Activated CD4-positive, alpha-beta T cell treated with anti-CD3 and anti-CD28 coated beads, Interleukin-10, Interleukin-2, amounts not matched to agents 100 ng/mL and 50 ng/mL, durations not matched to agents 16 hours and 8 hours (primary cell): ENCODE data around the gene KCNK15.
"Not testable (repeated sequence)": the region's sequence is repeated elsewhere in the genome, so short reads cannot be mapped to it uniquely, and the experiment has no call there.

ENCODE experiments used
- DNase-seq: peaks from one replicate; pipeline ENCODE4 v3.0.0-alpha.2; 2020

Gene KCNK15

DNA sequence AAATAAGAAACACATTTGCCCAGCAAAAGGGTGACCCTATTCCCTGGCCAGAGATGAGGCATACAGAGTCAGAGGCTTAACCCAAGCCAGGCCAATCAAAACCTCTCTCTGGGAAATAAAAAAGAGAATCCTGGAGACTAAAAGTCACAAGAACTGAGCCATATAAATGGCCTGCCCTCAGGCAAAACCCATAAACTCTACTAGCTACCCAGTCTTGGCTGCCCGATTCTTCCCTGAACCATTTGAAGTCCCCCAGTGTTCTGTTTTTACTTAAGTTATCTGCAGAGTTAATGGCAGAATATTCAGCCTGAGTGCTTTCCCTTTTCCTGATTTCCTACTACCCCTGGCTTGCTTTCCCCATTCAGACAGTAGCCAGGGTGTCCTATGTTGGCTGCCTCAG lies 13.9 kb downstream of the KCNK15 start:
- no peak for DNase-seq

DNA sequence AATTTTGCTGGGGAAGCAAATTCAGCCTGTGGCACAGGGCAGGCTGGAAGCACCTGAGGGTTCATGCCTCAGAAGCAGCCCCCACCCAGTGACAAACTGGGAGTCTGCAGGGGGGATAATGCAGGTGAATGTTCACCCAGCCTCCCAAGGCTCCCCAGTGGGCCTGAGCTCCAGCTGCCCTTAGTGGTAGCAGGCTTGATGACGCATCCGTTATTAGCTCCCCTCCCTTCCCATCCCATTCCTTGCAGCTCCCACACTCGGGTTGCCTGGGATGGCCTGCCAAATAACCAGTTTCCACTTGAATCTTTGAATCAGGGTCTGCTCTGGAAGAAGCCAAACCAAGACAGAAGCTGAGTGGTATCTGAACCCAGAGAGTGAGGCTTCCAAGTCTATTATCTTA lies 15.8 kb downstream of the KCNK15 start:
- DNase-seq: no peak

DNA sequence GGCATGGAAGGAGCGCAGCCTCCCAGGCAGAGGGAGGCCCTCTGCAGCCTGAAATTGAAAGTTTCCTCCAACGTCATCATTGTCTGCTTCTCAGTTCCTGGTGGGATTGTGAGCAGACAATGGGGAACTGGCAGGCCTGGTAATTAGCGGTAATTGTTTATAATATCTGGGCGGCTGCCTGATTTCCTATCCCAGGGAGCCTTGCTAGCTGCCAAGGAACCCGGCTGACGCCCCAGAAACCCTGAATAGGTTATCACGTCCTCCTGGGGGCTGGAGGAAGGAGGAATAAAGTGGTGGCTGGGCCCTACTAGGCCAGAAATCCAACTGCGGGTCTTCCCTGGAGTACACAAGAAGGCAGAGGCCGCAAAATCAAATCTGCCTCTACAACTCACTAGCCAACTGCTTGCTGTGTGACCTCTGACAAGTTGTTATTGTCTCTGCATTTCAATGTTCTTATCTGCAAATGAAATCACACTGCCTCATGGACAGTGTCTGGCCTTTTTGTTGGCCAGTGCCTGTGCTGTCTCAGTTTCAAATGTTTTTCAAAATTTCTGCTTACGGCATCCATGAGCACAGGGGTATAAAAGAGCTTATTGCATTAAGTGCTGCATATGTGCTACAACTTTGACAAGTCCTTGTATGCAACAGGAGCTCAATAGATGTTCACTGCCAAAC lies 16.9 kb downstream of the KCNK15 start:
- DNase-seq: no peak

DNA sequence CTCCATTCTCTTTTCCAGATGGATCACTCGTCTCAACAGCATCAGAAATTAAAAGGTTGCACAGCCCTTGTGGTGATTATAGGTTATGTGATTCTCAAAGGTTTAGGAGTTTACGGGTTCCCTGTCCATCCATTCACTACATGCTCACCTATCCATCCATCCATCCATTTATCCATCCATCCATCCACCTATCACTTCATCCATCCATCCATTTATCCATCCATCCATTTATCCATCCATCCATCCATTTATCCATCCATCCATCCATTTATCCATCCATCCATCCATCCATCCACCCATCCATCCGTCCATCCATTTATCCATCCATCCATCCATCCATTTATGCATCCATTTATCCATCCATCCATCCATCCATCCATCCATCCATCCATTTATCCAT lies 18.1 kb downstream of the KCNK15 start:
- not testable (repeated sequence) for DNase-seq

DNA sequence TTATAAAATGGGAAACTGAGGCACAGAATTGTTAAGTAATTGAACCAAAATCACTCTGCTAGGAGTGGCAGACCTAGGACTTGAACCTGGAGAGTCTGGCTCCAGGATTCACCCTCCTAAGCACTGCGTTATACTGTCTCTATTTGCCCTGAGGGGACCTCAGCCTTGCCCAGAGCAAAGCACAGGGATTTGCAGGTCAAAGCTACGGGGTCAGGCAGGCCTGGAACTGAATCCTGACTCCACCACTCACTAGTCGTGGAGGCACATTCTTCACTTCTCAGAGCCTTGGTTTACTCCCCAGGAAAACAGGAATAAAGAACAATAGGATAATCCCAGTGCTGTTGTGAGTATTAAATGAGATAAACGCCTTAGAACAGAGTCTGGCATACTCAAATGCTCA lies 19.4 kb downstream of the KCNK15 start:
- no peak for DNase-seq

DNA sequence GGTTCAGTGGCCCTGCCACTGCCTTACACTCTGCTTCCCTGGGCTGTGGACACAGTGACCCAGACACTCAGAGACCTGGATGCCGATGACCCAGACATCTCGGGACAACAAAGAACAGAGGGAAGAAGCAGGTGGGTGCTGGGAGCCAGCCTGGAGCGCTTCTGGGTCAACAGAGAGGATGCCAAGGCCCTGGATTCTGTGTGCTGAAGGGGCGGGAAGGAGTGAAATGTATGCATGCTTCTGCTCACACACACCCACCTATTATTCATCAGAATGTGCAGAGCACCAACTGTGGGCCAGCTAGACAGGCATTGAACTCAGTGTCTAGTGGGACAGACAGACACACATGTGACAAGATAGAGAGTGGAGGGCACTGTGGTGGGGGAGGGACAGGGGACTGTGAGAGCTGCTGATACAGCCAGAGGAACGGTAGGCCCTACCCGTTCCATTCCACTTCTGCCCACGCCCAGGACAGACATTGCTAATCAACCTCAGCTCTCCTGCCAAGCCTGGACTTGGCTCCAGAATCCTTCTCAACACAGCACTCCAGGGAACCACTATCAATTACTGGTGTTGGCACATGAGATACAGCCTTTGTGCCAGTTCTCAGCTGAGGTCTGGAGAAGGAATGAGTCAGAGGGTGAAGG lies 20.2 kb downstream of the KCNK15 start:
- no peak for DNase-seq

DNA sequence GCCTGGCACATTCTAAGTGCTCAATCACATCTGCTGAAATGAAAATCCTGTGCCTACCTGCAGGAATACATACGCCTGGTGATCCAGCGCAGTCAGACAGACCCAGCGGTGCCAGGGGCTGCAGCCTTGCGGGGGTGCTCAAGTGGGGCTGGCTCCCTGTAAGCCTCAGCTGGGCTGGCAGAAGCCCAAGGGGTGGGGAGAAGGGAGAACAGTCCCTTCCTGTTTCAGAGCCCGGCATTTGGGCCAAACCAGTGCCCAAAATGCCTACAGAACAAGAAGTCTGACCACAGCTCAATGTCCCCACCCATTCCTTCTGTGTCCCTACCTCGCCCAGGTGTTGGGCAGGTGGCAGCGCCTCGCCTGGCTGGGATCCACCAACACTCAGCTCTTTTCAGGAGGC lies 22.6 kb downstream of the KCNK15 start:
- DNase-seq: no peak

DNA sequence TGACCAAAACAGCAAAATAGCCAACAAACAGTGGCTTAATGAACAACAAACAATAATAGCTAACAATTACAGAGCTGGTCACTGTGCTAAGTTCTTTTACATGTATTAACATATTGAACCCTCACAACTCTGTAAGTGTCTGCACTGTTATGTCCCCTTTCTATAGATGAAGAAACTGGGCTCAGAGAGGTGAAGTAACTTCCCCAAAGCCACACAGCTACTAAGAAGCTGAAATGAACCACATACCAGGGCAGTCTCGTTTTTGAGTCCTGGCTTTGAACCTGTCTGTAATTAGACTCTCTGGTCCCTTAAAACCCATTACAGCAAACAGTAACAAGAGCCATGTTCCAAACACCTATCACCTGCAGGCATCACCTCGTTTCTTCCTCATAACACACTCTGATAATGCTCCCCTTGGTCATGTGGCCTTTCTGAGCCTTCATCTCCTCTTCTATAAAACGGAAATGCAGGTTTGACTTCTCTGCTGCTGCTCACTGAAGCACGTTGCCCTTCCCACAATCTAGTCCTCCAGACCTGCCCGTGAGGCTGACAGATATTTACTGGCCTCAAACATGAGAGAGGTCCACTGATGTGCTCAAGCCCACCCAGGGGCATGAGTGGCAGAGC lies 23.3 kb downstream of the KCNK15 start:
- DNase-seq: no peak

DNA sequence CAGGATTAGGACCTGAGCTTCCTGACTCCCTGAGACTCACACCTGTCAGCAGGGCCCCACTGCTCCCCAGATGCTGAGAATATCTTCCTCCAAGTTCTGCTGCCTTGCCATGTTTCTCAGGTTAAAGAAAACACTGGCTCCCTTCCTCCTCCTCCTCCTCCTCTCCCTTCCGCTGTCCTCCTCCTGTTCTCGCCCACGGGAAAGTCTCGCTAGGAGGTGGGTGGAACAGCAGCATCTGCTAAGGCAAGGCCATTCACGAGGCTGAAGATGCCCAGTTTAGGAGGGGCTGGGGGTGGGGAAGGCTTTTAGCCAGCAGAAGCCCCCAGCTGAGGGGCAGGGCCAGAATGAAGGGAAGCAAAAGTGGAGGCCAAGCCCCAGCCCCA lies 23.8 kb downstream of the KCNK15 start:
- DNase-seq: no peak

DNA sequence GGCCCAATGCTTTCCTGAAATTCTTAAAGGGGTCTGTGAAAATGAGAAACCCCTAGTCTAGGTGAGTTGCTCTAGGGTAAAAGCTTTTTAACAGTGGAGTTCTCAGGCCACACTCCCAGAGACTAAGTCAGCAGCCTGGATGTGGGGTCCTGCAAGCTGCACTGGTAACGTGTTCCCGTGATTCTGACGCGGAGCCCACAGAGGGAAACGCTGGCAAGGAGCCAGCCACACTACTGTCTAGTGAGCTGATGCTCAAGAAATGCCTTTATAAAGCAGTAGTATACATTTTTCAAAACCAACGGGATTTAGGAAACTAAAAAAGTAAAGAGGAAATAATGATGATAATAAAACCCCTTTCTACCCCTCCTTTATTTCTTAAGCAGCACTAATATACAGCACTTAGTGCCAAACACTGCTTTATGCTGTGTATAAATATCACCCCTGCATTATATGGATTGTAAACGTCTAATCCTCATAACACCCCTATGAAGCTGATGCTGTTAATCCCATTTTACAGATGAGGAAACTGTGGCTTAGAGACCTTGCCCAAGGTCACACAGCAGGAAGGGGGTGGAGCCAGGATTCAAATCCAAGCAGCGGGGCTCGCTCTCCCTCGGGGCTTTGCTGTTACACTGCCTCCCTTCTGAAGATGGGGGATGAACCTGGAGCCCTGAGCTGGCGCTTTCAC lies 25.0 kb downstream of the KCNK15 start:
- no peak for DNase-seq

DNA sequence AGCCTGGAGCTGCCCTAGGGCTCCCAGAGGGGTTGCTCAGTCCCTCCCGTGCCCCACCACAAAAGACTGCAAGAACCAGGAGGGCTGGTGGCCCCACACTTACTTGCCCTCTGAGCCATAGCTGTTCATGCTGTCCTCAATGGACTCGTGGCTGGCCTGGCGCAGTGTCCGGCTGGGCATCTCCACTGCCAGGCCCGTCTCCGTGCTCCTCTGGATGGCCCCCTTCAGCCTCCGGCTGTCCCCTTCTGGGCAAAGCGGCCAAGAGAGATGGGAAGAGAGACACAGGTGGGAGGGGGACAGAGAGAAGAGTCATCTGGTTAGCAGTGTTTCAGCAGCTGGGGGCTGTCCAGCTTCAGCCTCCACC lies 25.5 kb downstream of the KCNK15 start:
- DNase-seq: no peak

DNA sequence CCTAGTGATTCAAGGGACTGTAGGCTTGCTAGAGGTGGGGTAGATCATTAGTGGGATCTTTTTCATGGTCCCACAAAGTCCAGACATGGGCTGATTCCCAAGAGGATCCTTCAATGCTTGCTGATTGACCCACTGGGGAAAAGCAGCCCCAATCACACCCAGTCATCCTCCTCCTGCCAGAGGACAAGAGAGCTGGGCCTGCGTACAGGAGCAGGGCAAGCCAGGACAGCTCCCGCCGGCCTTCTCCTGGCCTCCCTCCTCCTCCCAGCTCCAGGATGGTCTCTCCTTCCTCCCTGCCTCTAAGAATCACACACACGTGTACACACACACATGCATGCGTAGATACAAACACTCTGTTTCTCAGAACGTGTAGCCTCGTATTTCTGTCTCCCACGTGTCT lies 27.0 kb downstream of the KCNK15 start:
- no peak for DNase-seq

DNA sequence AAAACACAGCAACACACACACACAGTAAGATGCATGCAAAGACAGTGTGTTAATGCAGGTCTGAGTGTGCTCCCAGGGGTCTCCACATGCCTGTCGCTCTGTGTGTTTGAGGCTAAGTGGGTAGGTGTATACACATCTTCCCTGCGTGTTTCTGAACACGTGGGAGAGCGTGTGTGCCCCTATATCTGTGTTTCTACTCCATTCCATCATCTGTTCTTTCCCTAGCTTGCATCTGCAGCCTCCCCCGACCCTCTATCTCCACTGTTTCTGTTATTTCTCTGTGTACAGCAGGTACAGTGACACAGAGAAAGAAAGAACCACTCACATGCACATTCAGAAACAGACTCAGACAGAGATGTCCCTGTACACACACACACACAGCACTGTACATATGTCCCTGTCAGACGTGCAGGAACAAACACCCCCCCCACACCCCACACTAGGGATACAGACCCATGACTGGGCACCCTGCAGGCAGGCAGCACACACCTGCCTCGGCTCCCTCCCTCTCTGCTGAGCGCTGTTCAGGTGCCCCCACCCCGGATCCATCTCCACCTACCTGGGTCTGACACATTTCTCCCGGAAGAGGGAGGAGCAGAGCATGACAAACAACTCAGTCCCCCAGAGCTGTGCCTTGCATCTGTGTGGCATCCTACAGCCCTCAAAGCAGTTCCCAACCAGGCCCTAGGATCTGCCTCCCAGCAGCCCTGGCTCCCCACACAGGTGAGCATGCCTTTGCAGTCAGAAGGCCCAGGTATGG lies 27.6 kb downstream of the KCNK15 start:
- no peak for DNase-seq

DNA sequence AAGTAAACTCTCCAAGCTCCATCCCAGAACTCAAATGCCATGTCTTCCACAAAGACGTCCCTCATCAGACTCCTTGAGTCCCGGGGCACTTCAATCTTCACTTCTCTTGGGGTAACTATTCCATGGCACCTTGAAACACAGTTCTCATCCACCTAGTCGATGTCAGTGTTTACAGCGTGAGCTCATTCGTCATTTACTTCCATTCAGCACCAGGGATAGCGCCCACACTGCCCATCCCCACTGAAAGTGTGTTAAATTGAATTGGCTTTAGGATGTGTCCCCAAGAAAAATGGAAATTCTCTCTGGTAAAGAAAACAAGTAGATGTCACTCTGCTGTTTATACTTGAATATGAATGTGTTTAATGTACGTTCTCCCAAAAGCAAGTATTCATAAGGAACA lies 31.3 kb downstream of the KCNK15 start:
- no peak for DNase-seq

DNA sequence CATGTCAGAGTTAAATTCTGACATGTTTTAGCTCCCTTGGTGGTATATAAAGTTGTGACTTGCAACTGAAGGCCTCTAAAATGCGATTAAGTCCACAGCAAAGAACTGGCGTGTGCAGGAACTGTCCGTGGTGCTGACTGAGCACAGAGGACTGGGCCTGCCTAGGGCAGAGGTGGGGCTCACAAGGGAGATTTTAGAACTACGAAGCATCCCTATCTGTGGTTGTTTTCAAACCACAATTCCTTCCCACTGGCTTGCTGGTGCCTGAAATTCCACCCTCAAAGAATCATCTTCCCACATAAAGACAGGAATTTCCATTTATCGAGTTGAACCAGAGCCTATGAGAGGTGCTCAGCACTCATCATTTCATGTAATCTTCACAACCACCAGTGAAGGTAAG lies 34.6 kb downstream of the KCNK15 start:
- DNase-seq: peak; percentile 20

DNA sequence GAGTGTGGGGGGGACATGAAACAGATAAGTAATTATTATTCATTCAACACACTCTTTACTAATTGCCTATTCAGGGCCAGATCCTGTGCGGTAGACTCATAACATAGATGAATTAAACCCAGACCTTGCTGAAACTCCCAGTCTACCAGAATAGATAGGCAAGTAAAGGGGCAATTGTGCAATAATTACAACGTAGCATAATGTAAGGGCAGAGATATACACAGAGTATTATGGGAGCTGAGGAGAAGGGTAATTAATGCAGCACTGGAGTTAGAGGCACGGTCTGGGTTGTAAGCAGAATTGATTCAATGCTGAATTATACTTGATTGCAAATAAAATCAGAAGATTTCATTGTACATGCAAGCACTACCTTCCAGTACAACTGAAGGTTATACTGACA lies 35.5 kb downstream of the KCNK15 start:
- no peak for DNase-seq

DNA sequence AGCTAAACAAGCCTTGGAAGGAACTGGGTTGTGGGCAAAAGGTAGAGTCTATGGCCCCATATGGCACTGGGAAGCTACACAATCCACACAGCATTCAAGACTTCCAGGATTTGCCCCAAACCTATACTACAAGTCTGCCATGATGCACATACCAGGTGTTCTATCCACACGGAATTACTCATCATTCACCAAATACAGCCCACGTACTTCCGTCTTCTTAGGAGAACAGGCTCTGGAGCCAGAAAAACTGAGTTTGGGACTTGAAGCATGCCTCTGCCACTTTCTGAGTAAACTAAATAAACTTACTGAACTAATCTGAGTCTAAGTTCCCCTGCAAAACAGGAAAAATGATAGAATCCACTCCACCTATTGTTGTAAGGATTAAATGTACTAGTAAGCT lies 36.1 kb downstream of the KCNK15 start:
- DNase-seq: no peak

DNA sequence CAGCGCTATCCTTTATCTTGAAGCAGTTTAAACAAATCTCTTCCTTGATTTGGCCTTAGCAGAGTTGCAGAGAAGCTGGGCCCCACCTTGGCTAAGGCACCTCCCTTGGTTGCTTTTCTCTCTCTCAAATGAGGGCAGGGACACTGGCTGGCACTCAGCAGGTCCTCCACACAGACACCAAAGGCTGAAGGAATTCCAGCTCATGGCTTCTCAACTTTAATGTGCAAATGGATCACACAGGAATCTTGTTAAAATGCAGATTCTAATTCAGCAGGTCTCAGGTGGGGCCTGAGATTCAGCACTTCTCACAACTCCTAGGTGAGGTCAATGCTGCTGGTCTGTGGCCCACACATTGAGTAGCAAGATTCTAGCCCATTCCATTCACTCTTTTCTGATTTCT lies 39.0 kb downstream of the KCNK15 start:
- no peak for DNase-seq

DNA sequence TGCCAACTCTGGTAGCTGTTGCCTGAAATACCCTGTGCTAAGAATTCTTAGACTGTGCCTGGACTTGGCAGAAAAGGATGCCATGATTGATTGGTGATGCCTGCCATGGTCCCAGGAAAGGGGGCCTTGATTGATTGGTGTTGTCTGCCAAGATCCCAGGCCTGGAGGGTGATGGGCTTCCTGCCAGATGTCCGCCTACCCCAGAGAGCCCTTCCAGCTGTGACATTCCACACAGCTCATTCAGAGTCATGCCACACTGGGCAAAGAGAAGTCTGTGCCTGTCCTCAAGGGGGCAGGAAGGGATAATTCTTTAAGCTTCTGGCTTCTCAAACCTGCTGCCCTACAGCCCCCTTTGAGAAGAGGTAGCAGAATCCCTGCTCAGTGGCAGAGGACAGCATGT lies 40.1 kb downstream of the KCNK15 start:
- no peak for DNase-seq

DNA sequence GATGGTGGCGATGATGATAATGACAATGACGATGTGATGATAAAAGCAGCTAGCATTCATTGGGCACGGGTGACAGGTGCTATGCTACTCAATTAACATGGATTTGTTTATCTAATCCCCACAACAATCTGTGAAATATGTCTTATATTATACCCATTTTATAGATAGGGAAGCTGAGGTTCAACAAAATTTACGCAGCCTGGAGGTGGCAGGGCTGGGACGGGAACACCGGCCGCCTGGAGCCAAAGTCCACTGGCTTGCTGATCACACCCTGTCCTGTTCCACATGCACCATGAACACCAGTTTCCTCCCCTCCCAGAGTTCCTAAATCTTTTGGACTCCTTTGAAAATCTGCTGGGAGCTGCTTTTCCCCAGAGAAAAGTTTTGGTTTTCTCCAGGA lies 41.6 kb downstream of the KCNK15 start:
- DNase-seq: no peak

DNA sequence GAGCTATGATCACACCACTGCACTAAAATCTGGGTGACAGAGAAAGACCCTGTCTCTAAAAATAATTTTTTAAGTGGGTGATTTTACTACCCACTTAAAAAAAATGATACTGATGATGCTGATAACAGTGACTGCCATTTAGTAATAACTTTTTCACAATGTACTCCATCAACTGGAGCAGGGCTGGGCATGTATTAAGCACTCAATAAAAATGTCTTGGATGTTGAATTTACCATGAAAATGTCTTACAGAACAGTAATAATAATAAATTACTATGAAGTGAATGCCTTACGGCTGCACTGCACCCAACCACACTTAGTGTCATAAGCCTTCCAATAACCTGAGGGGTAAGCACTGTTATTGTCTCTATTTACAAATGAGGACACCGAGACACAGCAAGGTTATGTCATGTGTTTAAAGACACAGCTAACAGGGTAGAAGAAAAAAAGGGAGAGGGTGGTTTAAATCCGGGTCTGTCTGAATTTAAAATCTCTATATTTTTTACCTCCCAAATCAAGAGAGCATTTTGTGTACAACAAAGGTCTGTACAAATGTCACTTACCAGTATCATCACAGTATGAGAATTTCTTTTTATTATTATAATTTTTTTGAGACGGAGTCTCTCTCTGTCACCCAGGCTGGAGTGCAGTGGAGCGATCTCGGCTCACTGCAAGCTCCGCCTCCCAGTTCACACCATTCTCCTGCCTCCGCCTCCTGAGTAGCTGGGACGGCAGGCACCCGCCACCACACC lies 43.2 kb downstream of the KCNK15 start:
- no peak for DNase-seq

DNA sequence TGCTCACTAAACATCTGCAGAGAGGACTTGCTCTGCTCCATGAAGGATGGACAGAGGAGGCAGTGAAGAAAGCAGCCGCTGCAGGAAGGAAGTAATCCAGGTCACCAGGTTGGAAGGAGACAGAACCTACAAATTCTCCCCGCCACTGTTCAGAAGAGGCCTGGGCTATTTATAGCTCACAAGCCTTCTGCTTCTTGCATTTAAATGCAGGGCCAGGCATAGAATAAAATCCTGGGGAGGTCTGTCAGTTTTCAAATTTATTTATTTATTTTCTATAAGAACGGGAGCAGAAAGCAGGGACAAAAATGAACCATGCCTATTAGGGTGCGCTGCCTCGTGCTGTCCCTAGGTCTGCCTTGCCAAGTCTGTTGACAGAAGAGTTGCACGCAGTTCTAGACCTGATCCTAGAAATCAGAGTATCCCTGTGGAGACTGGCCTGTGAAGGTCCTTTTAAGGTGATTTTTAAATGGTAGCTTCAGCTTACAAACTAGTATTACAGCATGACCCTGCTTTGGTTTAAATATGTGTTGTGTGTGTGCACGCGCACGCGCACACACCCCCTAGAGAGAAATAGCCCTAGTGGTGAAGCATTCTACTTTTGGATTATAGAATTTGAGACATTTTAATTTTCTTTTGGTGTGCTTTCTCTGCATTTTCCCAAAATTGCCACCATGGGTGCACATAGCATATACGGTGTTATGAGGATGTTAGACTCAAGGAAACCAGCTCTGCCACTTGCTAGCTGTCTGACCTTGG lies 45.2 kb downstream of the KCNK15 start:
- no peak for DNase-seq
